H1 (cell line): Measurements from ENCODE around the gene NCF4.

Experiments used
- CHD2 ChIP-seq: IDR thresholded peaks from 2 replicates; pipeline ENCODE4 v1.6.1; 2012; ENCODE audit warnings: low read length, improper control_type of control experiment
- CREB1 ChIP-seq: IDR thresholded peaks from 2 replicates; pipeline ENCODE4 v1.6.1; 2012; ENCODE audit warnings: inconsistent platforms
- EP300 ChIP-seq, 2 experiments: IDR thresholded peaks; 1 replicate in 1 of 2; 2 replicates in 1 of 2; pipeline ENCODE4 v1.6.1; 2011 to 2012; ENCODE audit warnings: low read depth in 2 of 2, low read length in 2 of 2, mild to moderate bottlenecking in 2 of 2, borderline replicate concordance in 1 of 2, inconsistent platforms in 1 of 2, moderate library complexity in 1 of 2
- FOSL1 ChIP-seq: IDR thresholded peaks from 2 replicates; pipeline ENCODE4 v1.6.1; 2011; ENCODE audit warnings: mild to moderate bottlenecking, low read depth, low read length, moderate library complexity; ENCODE audit not compliant: insufficient read depth
- GTF2F1 ChIP-seq: IDR thresholded peaks from 2 replicates; pipeline ENCODE4 v1.6.1; 2012; ENCODE audit warnings: low read depth, low read length, improper control_type of control experiment, borderline replicate concordance
- JUND ChIP-seq: IDR thresholded peaks from 2 replicates; pipeline ENCODE4 v1.6.1; 2011; ENCODE audit warnings: mild to moderate bottlenecking, improper control_type of control experiment, low read length
- PHF8 ChIP-seq: fragments of 200-600 bp; sonication (generic); conservative IDR thresholded peaks from 2 replicates; pipeline ENCODE4 v1.7.1; 2012; ENCODE audit warnings: low read depth, mild to moderate bottlenecking, inconsistent platforms, low read length, moderate library complexity
- POLR2A ChIP-seq, 2 experiments: IDR thresholded peaks; 1 replicate in 1 of 2; 2 replicates in 1 of 2; pipeline ENCODE4 v1.6.1; 2011; ENCODE audit warnings: low read depth in 2 of 2, low read length in 2 of 2, mild to moderate bottlenecking in 2 of 2; ENCODE audit errors: control extremely low read depth in 1 of 2
- POLR2AphosphoS5 ChIP-seq: IDR thresholded peaks from 2 replicates; pipeline ENCODE4 v1.6.1; 2011; ENCODE audit warnings: low read depth, low read length
- RBBP5 ChIP-seq: IDR thresholded peaks from 2 replicates; pipeline ENCODE4 v1.7.1; 2012; ENCODE audit warnings: low read depth, mild to moderate bottlenecking, inconsistent platforms, low read length, moderate library complexity, borderline replicate concordance
- SIX5 ChIP-seq: IDR thresholded peaks from 2 replicates; pipeline ENCODE4 v1.6.1; 2011; ENCODE audit warnings: mild to moderate bottlenecking, low read depth, low read length
- SP2 ChIP-seq: IDR thresholded peaks from 2 replicates; pipeline ENCODE4 v1.6.1; 2012; ENCODE audit warnings: mild to moderate bottlenecking, low read length, inconsistent platforms
- TEAD4 ChIP-seq: IDR thresholded peaks from 2 replicates; pipeline ENCODE4 v1.6.1; 2012; ENCODE audit warnings: low read depth, low read length, inconsistent platforms, mixed read lengths
- TF ChIP-seq, protein P1 (sequence below), 3 experiments: IDR thresholded peaks; 1 replicate in 2 of 3; 2 replicates in 1 of 3; pipeline versions ENCODE4 v1.5.1 to v1.6.1; 2011; ENCODE audit warnings: low read length in 3 of 3, mild to moderate bottlenecking in 3 of 3, inconsistent platforms in 2 of 3, low read depth in 1 of 3, moderate library complexity in 1 of 3; ENCODE audit not compliant: insufficient read depth in 1 of 3; ENCODE audit errors: control extremely low read depth in 1 of 3

DNA sequence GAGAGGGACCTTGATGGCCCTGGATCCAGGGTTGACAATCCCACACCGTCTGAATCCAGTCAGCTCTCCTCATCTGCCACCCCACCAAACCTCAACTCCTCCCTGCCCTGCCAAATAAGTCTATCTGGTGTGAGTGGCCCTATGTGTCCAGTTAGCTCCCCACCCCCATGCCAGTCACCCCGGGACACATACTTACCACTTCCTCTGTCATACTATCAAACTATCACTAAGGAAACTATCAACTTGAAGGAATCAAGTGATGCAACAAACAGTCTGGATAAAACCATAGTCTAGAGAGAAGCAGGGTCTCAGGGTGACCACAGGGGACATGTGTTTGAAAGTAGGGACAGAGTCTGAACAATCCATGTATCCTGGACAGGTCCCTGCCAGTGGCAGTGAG lies 39.4 kb downstream of the NCF4 start:
- TF ChIP-seq POLR2A (IDR thresholded peaks at IDR 0.05; ENCODE audit: control extremely low read depth in 1 of 2, low read depth in 2 of 2, low read length in 2 of 2) (no peak; a peak in 1 of 3 replicates), PHF8 (no peak), POLR2AphosphoS5 (no peak), RBBP5 (no peak), EP300 (IDR thresholded peaks at IDR 0.05; ENCODE audit: borderline replicate concordance in 1 of 2, low read depth in 2 of 2, low read length in 2 of 2) (no peak), GTF2F1 (no peak), JUND (no peak), SP2 (no peak), TEAD4 (no peak), CREB1 (no peak), CHD2 (no peak), FOSL1 (no peak), SIX5 (no peak)
- TF ChIP-seq, protein P1, sequence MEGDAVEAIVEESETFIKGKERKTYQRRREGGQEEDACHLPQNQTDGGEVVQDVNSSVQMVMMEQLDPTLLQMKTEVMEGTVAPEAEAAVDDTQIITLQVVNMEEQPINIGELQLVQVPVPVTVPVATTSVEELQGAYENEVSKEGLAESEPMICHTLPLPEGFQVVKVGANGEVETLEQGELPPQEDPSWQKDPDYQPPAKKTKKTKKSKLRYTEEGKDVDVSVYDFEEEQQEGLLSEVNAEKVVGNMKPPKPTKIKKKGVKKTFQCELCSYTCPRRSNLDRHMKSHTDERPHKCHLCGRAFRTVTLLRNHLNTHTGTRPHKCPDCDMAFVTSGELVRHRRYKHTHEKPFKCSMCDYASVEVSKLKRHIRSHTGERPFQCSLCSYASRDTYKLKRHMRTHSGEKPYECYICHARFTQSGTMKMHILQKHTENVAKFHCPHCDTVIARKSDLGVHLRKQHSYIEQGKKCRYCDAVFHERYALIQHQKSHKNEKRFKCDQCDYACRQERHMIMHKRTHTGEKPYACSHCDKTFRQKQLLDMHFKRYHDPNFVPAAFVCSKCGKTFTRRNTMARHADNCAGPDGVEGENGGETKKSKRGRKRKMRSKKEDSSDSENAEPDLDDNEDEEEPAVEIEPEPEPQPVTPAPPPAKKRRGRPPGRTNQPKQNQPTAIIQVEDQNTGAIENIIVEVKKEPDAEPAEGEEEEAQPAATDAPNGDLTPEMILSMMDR (IDR thresholded peaks at IDR 0.05; ENCODE audit: control extremely low read depth in 1 of 3, insufficient read depth in 1 of 3, low read depth in 1 of 3, low read length in 3 of 3), result no peak
